Measurements from ENCODE around the gene SGPL1. TPM values are rescaled to one million over a fixed set of nuclear protein-coding genes. Genes with fewer than 3 reads are reported as not detected.

Gene SGPL1
- total RNA-seq, 1 experiment from 2014 or later, result 52.6 TPM

DNA sequence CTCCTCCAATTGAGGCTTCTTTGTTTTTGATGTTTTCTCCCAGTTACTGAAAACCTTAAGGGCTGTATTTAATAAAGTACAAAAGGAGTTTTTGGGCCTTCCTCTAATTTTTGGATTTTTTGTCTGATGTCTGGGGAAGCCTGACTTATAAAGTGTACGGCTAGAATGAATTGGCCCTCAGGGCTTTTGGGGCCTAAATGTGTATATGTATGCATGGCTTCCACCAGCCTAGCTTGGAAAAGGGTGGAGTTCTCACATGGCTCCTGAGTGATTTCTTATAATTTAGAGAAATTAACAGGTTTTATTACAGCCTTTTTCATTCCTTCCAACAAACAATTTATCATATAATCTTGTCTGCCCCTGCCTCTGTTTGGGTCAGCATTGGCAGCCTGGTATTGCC is 20.1 kb upstream of the SGPL1 start:
- H3K9ac ChIP-seq (ENCODE audit: extremely low read depth, insufficient read length, low read length), result no peak overlapping the region
- H3K18ac ChIP-seq (ENCODE audit: insufficient read length, low read depth, low read length), result no peak overlapping the region
- H2BK12ac ChIP-seq (ENCODE audit: insufficient read length, low read depth, low read length), result no peak overlapping the region
- no peaks in the 10 kb centered on the region for H4K20me1 ChIP-seq (ENCODE audit: control insufficient read depth, insufficient read depth, insufficient read length)
- no peak for DNase-seq
- no peaks in the 10 kb centered on the region for H3K79me1 ChIP-seq (ENCODE audit: insufficient read depth, low read depth, low read length, poor library complexity, severe bottlenecking)
- H2BK120ac ChIP-seq (ENCODE audit: low read depth, low read length, poor library complexity, severe bottlenecking), result no peak overlapping the region
- no peaks in the 10 kb centered on the region for H3K79me2 ChIP-seq (ENCODE audit: insufficient read depth, low read length)
- no peaks in the 10 kb centered on the region for H3K9me3 ChIP-seq (ENCODE audit: control insufficient read depth, low read depth, low read length)
- no peaks in the 10 kb centered on the region for H3K4me1 ChIP-seq (ENCODE audit: insufficient read depth, low read length)
- no peak overlapping the region for H3K4me2 ChIP-seq (ENCODE audit: insufficient read depth, insufficient read length, low read length)
- no peak overlapping the region for H3K14ac ChIP-seq (ENCODE audit: insufficient read depth, low read length)
- H3K27ac Mint-ChIP-seq, result no peak overlapping the region
- TF ChIP-seq, protein P1, sequence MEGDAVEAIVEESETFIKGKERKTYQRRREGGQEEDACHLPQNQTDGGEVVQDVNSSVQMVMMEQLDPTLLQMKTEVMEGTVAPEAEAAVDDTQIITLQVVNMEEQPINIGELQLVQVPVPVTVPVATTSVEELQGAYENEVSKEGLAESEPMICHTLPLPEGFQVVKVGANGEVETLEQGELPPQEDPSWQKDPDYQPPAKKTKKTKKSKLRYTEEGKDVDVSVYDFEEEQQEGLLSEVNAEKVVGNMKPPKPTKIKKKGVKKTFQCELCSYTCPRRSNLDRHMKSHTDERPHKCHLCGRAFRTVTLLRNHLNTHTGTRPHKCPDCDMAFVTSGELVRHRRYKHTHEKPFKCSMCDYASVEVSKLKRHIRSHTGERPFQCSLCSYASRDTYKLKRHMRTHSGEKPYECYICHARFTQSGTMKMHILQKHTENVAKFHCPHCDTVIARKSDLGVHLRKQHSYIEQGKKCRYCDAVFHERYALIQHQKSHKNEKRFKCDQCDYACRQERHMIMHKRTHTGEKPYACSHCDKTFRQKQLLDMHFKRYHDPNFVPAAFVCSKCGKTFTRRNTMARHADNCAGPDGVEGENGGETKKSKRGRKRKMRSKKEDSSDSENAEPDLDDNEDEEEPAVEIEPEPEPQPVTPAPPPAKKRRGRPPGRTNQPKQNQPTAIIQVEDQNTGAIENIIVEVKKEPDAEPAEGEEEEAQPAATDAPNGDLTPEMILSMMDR (conservative IDR thresholded peaks at IDR 0.05), result no peak
- no peaks in the 10 kb centered on the region; a peak in 2 of 5 replicates for H3K9me3 Mint-ChIP-seq
- WGBS (ENCODE audit: extremely low coverage, insufficient read length, low lambda C conversion rate), result no CpG with 5 or more reads among the region's 1 CpG
- H2BK15ac ChIP-seq (ENCODE audit: low read depth, low read length), result no peak overlapping the region
- no peaks in the 10 kb centered on the region for H3K36me3 Mint-ChIP-seq (ENCODE audit: insufficient read depth in 1 of 3, low read depth in 3 of 3)
- no peak overlapping the region for H2BK5ac ChIP-seq (ENCODE audit: insufficient read length, low read length)
- peaks cover 4% of the 10 kb centered on the region for H3K27me3 Mint-ChIP-seq (ENCODE audit: low read depth)
- H2AFZ ChIP-seq (ENCODE audit: low read length), result no peak overlapping the region
- no peak overlapping the region for H3T11ph ChIP-seq (ENCODE audit: low read length)
- H3K27me3 ChIP-seq (ENCODE audit: insufficient read depth, low read length), result no peaks in the 10 kb centered on the region
- H3K23ac ChIP-seq (ENCODE audit: insufficient read length, low read depth, low read length), result no peak overlapping the region
- H3K23me2 ChIP-seq (ENCODE audit: insufficient read length, low read depth, low read length, poor library complexity, severe bottlenecking), result no peaks in the 10 kb centered on the region
- H3K56ac ChIP-seq (ENCODE audit: insufficient read length, low read depth, low read length), result no peak overlapping the region
- no peak overlapping the region for H2BK20ac ChIP-seq (ENCODE audit: low read depth, low read length, poor library complexity, severe bottlenecking)
- H3K4me3 Mint-ChIP-seq, result no peak overlapping the region
- H2AK5ac ChIP-seq (ENCODE audit: insufficient read length, low read length), result no peak overlapping the region
- H3K4ac ChIP-seq (ENCODE audit: low read depth, low read length), result no peak overlapping the region
- H4K8ac ChIP-seq (replicated peaks; ENCODE audit: insufficient read length, low read depth, low read length), result no peak overlapping the region
- no peak overlapping the region for H4K91ac ChIP-seq (ENCODE audit: insufficient read length, low read depth, low read length)
- H3K4me1 Mint-ChIP-seq, result no peaks in the 10 kb centered on the region
- H3K27ac ChIP-seq (ENCODE audit: insufficient read length, low read depth, low read length), result no peak overlapping the region
- H4K5ac ChIP-seq (ENCODE audit: insufficient read length, low read depth, low read length), result no peak overlapping the region
